Kidney epithelial cell (primary cell): ENCODE measurements around the gene MISFA. TPM values are rescaled to one million over a fixed set of nuclear protein-coding genes. Genes with fewer than 3 reads are reported as not detected.

Source experiments
- DNase-seq: peaks from one replicate; pipeline ENCODE4 v3.0.0-alpha.2; 2010; ENCODE audit warnings: low read depth
- H3K27me3 ChIP-seq: 2 replicates; pipeline ENCODE4 v1.6.0; 2011; ENCODE audit warnings: low read length; ENCODE audit not compliant: control insufficient read depth, insufficient read depth
- H3K36me3 ChIP-seq: 2 replicates; pipeline ENCODE4 v1.5.1; 2011; ENCODE audit warnings: low read length; ENCODE audit not compliant: control insufficient read depth, insufficient read depth
- H3K4me3 ChIP-seq: 2 replicates; pipeline ENCODE4 v1.5.1; 2011; ENCODE audit warnings: low read depth, mild to moderate bottlenecking, control low read depth, low read length
- total RNA-seq: library from RNA; depleted of rRNA; stranded (reverse); fragments of >200 nt; gene quantifications from 2 replicates; pipeline ENCODE4 v1.2.3, GENCODE V29; 2015
- TF ChIP-seq, protein P1 (sequence below): IDR thresholded peaks from 2 replicates; pipeline ENCODE4 v1.5.1; 2011; ENCODE audit warnings: mild to moderate bottlenecking, moderate library complexity, low read length, control low read depth, inconsistent platforms; ENCODE audit not compliant: insufficient read depth, poor library complexity, severe bottlenecking

The MISFA gene
- total RNA-seq, 1 donor from 2014 or later: 7.4 TPM

DNA sequence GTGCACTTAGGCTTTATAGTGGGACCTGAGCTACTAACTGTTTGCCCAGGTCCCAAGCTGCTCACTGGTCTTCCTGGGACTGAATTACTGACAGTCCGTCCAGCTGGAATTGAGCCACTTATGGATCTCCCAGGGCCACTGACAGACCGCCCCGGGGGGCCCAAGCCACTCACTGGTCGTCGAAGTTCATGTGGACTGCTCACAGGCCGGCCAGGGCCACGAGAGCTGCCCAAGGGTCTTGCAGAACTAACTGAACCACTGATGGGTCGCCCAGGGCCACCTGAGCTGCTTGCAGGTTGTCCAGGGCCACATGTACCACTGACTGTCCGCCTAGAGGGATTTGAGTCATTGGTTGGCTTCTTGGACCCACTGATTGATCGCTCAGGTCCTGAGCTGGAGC lies 15.1 kb downstream of the MISFA start:
- no peak for DNase-seq
- H3K4me3 ChIP-seq: no peak overlapping the region
- H3K27me3 ChIP-seq: no peaks in the 10 kb centered on the region
- TF ChIP-seq, protein P1, sequence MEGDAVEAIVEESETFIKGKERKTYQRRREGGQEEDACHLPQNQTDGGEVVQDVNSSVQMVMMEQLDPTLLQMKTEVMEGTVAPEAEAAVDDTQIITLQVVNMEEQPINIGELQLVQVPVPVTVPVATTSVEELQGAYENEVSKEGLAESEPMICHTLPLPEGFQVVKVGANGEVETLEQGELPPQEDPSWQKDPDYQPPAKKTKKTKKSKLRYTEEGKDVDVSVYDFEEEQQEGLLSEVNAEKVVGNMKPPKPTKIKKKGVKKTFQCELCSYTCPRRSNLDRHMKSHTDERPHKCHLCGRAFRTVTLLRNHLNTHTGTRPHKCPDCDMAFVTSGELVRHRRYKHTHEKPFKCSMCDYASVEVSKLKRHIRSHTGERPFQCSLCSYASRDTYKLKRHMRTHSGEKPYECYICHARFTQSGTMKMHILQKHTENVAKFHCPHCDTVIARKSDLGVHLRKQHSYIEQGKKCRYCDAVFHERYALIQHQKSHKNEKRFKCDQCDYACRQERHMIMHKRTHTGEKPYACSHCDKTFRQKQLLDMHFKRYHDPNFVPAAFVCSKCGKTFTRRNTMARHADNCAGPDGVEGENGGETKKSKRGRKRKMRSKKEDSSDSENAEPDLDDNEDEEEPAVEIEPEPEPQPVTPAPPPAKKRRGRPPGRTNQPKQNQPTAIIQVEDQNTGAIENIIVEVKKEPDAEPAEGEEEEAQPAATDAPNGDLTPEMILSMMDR: no peak
- H3K36me3 ChIP-seq: no peaks in the 10 kb centered on the region

DNA sequence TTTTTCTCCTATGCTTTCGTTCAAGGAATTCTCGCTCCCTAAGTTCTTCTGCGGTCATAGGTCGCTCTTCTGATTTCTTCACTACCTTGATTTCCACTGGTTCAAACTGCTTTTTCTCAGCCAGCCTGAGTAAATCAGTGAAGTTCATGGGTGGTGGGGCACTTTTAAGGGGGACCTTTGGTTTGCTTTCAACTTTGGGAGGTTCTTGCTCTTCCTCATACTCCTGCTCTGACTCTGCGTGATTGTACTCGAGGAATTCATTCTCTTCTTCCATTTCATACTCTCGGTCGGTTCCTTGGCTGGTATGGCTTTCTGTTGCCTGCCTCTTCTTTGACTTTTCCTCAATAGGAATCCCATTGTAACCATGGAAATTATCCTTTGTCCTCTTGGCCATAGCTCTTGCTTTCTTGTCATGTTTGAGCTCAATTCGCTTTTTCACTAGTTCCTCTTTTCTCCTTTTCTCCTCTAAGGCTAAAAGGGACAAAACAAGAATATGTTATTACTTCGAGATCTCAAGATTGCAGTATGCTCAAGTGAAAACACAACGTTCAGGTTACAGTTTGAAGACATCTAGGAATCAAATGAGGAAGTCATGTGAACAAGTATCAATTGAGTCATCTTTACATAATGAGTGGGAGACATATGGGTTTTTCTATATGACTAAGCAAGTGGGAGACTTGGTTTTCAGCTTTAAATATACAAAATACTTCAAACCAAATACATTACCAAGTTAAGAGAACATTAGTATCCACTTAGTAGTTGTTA lies 16.2 kb downstream of the MISFA start:
- no peak overlapping the region for H3K4me3 ChIP-seq
- H3K27me3 ChIP-seq: no peaks in the 10 kb centered on the region
- H3K36me3 ChIP-seq: no peaks in the 10 kb centered on the region
- TF ChIP-seq, protein P1: no peak
- no peak for DNase-seq

DNA sequence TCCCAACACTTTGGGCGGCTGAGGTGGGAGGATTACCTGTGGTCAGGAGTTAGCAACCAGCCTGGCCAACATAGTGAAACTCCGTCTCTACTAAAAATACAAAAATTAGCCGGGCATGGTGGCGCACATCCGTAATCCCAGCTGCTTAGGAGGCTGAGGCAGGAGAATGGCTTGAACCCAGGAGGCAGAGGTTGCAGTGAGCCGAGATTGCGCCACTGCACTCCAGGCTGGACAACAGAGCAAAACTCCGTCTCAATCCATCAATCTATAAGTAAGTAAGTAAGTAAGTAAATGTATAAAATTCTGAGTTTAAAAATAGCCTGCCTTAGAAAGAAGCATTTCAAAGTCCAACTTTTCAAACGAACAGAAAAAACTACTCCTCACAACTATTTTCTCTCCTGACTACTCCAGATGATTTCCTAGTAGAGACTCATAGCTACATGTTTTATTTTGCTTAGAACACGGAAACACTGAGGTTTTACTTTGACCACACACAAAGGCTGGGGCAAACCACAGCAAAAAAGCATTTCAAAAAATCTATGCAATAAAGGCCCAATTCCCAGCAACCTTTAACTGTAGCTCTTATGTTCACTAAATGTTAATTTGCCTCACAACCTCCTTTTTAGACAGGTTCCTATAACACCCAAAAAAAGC lies 18.2 kb downstream of the MISFA start:
- Histone ChIP-seq H3K36me3 (no peaks in the 10 kb centered on the region), H3K27me3 (no peaks in the 10 kb centered on the region), H3K4me3 (no peak overlapping the region)
- TF ChIP-seq, protein P1: no peak
- no peak for DNase-seq

DNA sequence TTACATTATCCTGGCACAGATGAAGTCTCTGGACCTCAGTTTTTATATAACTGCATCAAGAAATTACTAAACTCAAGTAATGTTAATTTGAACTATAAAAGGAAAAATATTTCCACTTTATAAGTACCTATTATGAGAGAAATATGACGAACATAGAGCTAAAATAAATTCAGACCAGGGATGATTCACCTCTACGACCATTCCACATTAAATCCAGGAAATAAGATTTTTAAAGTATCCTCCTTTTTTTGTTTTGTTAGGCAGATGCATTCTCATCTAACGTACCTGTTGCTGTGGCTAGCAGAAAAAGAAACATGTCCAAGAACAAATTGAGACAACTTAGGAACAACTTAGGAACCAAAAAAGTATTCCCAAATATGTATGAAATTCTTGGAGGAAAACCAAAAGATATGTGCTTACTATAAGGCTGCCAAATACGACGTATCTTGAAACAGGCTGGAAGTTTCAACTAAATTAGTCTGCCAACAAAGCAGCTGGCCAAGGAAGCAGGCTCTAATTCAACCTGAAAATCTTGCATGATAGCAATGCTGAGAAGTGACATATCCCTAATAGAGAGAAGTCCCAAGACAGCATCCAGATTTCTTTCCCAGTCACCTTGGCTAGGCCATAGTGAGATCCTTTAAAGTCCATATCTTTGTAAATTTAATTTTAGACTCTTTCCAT lies 18.9 kb downstream of the MISFA start:
- no peaks in the 10 kb centered on the region for H3K36me3 ChIP-seq

DNA sequence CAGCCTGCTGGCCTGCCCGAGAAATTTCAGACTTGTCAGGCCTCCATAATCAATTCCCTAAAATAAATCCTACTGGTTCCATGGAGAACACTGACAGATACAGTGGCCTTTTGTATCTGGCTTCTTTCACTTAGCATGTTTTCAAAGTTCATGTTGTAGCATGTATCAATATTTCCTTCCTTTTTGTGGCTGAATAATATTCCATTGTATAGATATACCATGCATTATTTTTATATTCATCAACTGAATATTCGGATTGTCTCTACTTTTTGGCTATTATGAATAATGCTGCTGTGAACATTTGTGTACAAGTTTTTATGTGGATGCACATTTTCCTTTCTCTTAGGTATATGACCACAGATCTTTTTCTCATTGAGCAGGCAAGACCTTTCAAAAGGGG lies 24.1 kb downstream of the MISFA start:
- Histone ChIP-seq H3K36me3 (no peaks in the 10 kb centered on the region), H3K4me3 (no peak overlapping the region), H3K27me3 (no peaks in the 10 kb centered on the region)
- TF ChIP-seq, protein P1: no peak
- no peak for DNase-seq

More for the DNA sequence above, 18.9 kb downstream of the MISFA start:
- no peak for DNase-seq
- H3K4me3 ChIP-seq: no peak overlapping the region
- no peaks in the 10 kb centered on the region for H3K27me3 ChIP-seq
- TF ChIP-seq, protein P1: no peak
